Endothelial cell of umbilical vein (primary cell): Measurements from ENCODE around the gene SSBP3.

ENCODE experiments used
- EZH2 ChIP-seq: IDR thresholded peaks from 2 replicates; pipeline ENCODE4 v1.6.1; 2012; ENCODE audit warnings: borderline replicate concordance, low read depth, mild to moderate bottlenecking, moderate library complexity, low read length, inconsistent platforms; ENCODE audit not compliant: severe bottlenecking
- FOS ChIP-seq: IDR thresholded peaks from 2 replicates; pipeline ENCODE4 v1.6.1; 2011; ENCODE audit warnings: mild to moderate bottlenecking, low read length, moderate library complexity, borderline replicate concordance; ENCODE audit not compliant: insufficient read depth
- GATA2 ChIP-seq: IDR thresholded peaks from 2 replicates; pipeline ENCODE4 v1.7.0; 2011; ENCODE audit warnings: low read depth, mild to moderate bottlenecking, moderate library complexity, mixed read lengths, low read length; ENCODE audit not compliant: insufficient read length, insufficient read depth
- JUN ChIP-seq: IDR thresholded peaks from 2 replicates; pipeline ENCODE4 v1.6.1; 2011; ENCODE audit warnings: borderline replicate concordance, low read depth; ENCODE audit not compliant: insufficient read length, insufficient read depth
- MAX ChIP-seq: IDR thresholded peaks from 2 replicates; pipeline ENCODE4 v1.6.1; 2011; ENCODE audit not compliant: insufficient read depth, insufficient read length
- MYC ChIP-seq: IDR thresholded peaks from one replicate; pipeline ENCODE4 v1.6.1; 2011; ENCODE audit warnings: mild to moderate bottlenecking, low read depth, low read length
- POLR2A ChIP-seq: IDR thresholded peaks from 2 replicates; pipeline ENCODE4 v1.6.1; 2012; ENCODE audit warnings: low read depth, mild to moderate bottlenecking, control low read depth, low read length
- POLR2AphosphoS5 ChIP-seq: IDR thresholded peaks from 2 replicates; pipeline ENCODE4 v1.6.1; 2012; ENCODE audit warnings: low read depth, mild to moderate bottlenecking, control low read depth, low read length, moderate library complexity; ENCODE audit not compliant: insufficient read depth
- TF ChIP-seq, protein P1 (sequence below), 2 donors: IDR thresholded peaks; 1 replicate in 1 of 2; 2 replicates in 1 of 2; pipeline ENCODE4 v1.5.1; 2011; ENCODE audit warnings: low read length in 2 of 2, mild to moderate bottlenecking in 2 of 2, moderate library complexity in 2 of 2, control low read depth in 1 of 2, inconsistent platforms in 1 of 2, low read depth in 1 of 2; ENCODE audit not compliant: insufficient read depth in 1 of 2; ENCODE audit errors: extremely low read depth in 1 of 2

DNA sequence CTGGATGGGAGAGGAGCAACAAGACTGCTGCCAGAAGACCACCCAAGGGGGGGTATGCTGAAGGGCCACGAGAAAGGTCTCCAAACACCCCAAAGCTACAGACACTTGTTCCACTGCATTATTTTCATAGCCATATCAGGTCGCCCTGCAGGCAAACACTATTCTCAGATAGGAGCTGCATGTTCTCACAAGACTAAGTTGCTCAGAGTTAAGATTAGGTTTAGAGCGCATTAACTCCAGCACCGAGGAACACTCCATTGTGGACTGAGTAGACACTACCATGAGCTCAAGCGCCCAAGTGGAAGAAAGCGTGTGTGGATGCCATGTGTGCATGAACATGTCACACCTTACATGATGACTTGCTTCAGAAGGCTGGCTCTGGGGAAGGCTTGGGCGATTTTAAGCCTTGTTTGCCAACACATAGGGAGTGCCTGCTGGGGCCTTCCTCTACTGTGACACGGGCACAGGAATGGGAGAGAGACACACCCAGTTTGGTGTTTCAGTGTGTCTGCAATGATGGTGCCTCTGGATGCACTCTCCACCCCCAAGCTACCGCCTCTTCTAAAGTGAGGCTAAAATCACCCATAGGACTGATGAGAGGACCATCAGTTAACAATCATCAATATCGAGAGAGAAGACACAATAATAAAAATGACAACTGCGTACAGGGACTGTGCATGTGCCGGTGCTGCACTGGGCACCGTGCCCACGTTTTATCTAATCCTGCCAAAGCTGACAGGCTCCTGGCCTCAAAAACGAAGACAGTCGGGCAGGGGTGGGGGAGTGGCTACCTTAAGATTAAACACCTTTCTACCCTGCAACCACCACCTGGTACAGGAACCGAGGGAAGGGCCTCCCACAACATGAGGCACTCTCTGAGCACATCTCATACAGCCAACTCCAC, 34.9 kb downstream of the SSBP3 start:
- TF ChIP-seq, protein P1, sequence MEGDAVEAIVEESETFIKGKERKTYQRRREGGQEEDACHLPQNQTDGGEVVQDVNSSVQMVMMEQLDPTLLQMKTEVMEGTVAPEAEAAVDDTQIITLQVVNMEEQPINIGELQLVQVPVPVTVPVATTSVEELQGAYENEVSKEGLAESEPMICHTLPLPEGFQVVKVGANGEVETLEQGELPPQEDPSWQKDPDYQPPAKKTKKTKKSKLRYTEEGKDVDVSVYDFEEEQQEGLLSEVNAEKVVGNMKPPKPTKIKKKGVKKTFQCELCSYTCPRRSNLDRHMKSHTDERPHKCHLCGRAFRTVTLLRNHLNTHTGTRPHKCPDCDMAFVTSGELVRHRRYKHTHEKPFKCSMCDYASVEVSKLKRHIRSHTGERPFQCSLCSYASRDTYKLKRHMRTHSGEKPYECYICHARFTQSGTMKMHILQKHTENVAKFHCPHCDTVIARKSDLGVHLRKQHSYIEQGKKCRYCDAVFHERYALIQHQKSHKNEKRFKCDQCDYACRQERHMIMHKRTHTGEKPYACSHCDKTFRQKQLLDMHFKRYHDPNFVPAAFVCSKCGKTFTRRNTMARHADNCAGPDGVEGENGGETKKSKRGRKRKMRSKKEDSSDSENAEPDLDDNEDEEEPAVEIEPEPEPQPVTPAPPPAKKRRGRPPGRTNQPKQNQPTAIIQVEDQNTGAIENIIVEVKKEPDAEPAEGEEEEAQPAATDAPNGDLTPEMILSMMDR (IDR thresholded peaks at IDR 0.05; ENCODE audit: extremely low read depth in 1 of 2, insufficient read depth in 1 of 2, low read depth in 1 of 2, low read length in 2 of 2): no peak
- TF ChIP-seq JUN (no peak), POLR2AphosphoS5 (no peak), POLR2A (no peak), GATA2 (no peak), EZH2 (no peak), MAX (no peak), MYC (no peak), FOS (no peak)
